Vagina (tissue), 2 donors: Measurements from ENCODE around the gene ZNF783. TPM values are rescaled to one million over a fixed set of nuclear protein-coding genes. Genes with fewer than 3 reads are reported as not detected.

ENCODE experiments used
- DNase-seq, 2 donors: peaks; one replicate each; pipeline ENCODE4 v3.0.0-alpha.2; 2017; ENCODE audit errors: extremely low spot score in 2 of 2
- H3K27ac ChIP-seq: fragments of 200-600 bp; sonication (generic); one replicate; pipeline ENCODE4 v1.5.1; 2019
- H3K27me3 ChIP-seq: fragments of 200-600 bp; sonication (generic); one replicate; pipeline ENCODE4 v1.5.1; 2019
- H3K36me3 ChIP-seq, 2 donors: fragments of 200-600 bp; sonication (generic); one replicate each; pipeline ENCODE4 v1.5.1; 2017 to 2019
- H3K4me1 ChIP-seq: fragments of 200-600 bp; sonication (generic); one replicate; pipeline ENCODE4 v1.5.1; 2019
- H3K4me3 ChIP-seq, 2 donors: fragments of 200-600 bp; sonication (generic); 1 replicate in 1 of 2; 2 replicates in 1 of 2; pipeline ENCODE4 v1.5.1; 2016 to 2019
- H3K9me3 ChIP-seq: fragments of 200-600 bp; sonication (generic); one replicate; pipeline ENCODE4 v1.5.1; 2019
- POLR2A ChIP-seq, 2 donors: fragments of 450-650 bp; IDR thresholded peaks; one replicate each; pipeline ENCODE4 v1.6.1; 2017; ENCODE audit warnings: antibody characterized with exemption in 2 of 2, mild to moderate bottlenecking in 2 of 2, moderate library complexity in 2 of 2
- POLR2AphosphoS5 ChIP-seq, 2 donors: sonication (generic); formaldehyde crosslinking; IDR thresholded peaks; one replicate each; pipeline ENCODE4 v1.9.0; 2017; ENCODE audit warnings: antibody characterized with exemption in 2 of 2, mild to moderate bottlenecking in 2 of 2, low read depth in 1 of 2; ENCODE audit not compliant: insufficient read depth in 1 of 2
- intact Hi-C: fragments of 100-400 bp; cut with DNase I; formaldehyde crosslinking; loops from one replicate; pipeline ENCODE4 v1.15.1; 2023
- total RNA-seq: library from RNA; depleted of rRNA; stranded (reverse); fragments of >200 nt; gene quantifications from one replicate; pipeline ENCODE4 v1.2.3, GENCODE V29; 2016
- TF ChIP-seq, protein P1 (sequence below), 3 experiments: fragments of 450-650 bp in 2 of 3; fragments of 200-600 bp in 1 of 3; sonication (generic) in 1 of 3; IDR thresholded peaks; one replicate each; pipeline ENCODE4 v1.5.1; 2017 to 2019; ENCODE audit warnings: antibody characterized with exemption in 3 of 3, mild to moderate bottlenecking in 2 of 3, moderate library complexity in 2 of 3

ZNF783 gene
- total RNA-seq, 1 donor from 2014 or later: 13.8 TPM

GRCh38 chr7:149284343-149284742 lies 22.3 kb downstream of the ZNF783 start:
- Histone ChIP-seq H3K4me1 (peaks cover 13% of the 10 kb centered on the region), H3K27ac (no peak overlapping the region), H3K27me3 (no peaks in the 10 kb centered on the region), H3K9me3 (no peaks in the 10 kb centered on the region), H3K36me3 (peaks cover 0 to 12% of the 10 kb centered on the region in 2 donors), H3K4me3 (peak overlapping the region in 1 of 2 donors; percentile 67)
- TF ChIP-seq, protein P1, sequence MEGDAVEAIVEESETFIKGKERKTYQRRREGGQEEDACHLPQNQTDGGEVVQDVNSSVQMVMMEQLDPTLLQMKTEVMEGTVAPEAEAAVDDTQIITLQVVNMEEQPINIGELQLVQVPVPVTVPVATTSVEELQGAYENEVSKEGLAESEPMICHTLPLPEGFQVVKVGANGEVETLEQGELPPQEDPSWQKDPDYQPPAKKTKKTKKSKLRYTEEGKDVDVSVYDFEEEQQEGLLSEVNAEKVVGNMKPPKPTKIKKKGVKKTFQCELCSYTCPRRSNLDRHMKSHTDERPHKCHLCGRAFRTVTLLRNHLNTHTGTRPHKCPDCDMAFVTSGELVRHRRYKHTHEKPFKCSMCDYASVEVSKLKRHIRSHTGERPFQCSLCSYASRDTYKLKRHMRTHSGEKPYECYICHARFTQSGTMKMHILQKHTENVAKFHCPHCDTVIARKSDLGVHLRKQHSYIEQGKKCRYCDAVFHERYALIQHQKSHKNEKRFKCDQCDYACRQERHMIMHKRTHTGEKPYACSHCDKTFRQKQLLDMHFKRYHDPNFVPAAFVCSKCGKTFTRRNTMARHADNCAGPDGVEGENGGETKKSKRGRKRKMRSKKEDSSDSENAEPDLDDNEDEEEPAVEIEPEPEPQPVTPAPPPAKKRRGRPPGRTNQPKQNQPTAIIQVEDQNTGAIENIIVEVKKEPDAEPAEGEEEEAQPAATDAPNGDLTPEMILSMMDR (IDR thresholded peaks at IDR 0.05): no peak
- TF ChIP-seq POLR2A (IDR thresholded peaks at IDR 0.05) (no peak), POLR2AphosphoS5 (IDR thresholded peaks at IDR 0.05; ENCODE audit: insufficient read depth in 1 of 2, low read depth in 1 of 2) (no peak)
- intact Hi-C loops: no loop called here
- DNase-seq: no peak

GRCh38 chr7:149284850-149285585 lies 23.0 kb downstream of the ZNF783 start:
- TF ChIP-seq POLR2AphosphoS5 (IDR thresholded peaks at IDR 0.05; ENCODE audit: insufficient read depth in 1 of 2, low read depth in 1 of 2): peak; percentile 14 to 56
- TF ChIP-seq, protein P1 (IDR thresholded peaks at IDR 0.05): no peak
- no peaks in the 10 kb centered on the region for H3K9me3 ChIP-seq
- DNase-seq: peak in 1 of 2 donors; percentile 92
- peaks cover 0 to 11% of the 10 kb centered on the region in 2 donors for H3K36me3 ChIP-seq
- H3K4me1 ChIP-seq: peaks cover 13% of the 10 kb centered on the region
- H3K27me3 ChIP-seq: no peaks in the 10 kb centered on the region
- H3K4me3 ChIP-seq: peak overlapping the region; percentile 67 to 78
- intact Hi-C loops: no loop called here
- H3K27ac ChIP-seq: no peak overlapping the region

DNA sequence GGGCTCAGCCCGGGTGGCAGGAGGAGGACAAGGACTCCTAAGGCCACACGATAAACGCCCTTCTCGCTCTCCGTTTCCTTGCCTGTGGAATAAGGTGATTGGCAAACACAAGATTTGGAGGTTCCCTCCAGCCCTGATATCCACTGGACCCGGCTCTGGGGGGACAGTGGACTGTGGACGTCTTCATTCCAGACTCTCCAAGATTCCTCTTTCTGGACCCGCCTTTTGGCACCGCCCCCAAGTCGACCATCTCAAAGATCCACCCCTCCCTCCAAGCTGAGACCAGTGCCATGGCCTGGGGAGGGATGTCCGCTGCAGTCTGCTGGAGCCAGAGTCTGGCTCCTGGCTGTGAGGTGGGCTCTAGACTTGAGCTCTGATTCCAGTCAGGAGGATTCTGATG lies 23.6 kb downstream of the ZNF783 start:
- Histone ChIP-seq H3K4me1 (peaks cover 13% of the 10 kb centered on the region), H3K9me3 (no peaks in the 10 kb centered on the region), H3K36me3 (peaks cover 0 to 10% of the 10 kb centered on the region in 2 donors), H3K27me3 (no peaks in the 10 kb centered on the region), H3K4me3 (peak overlapping the region; percentile 67 to 78), H3K27ac (no peak overlapping the region)
- TF ChIP-seq POLR2A (IDR thresholded peaks at IDR 0.05): no peak
- TF ChIP-seq POLR2AphosphoS5 (IDR thresholded peaks at IDR 0.05; ENCODE audit: insufficient read depth in 1 of 2, low read depth in 1 of 2): no peak
- TF ChIP-seq, protein P1 (IDR thresholded peaks at IDR 0.05): no peak
- intact Hi-C loops: no loop called here
- DNase-seq: no peak

GRCh38 chr7:149286811-149287400 lies 24.9 kb downstream of the ZNF783 start:
- intact Hi-C loops: no loop called here

More at GRCh38 chr7:149286811-149287400, 24.9 kb downstream of the ZNF783 start:
- Histone ChIP-seq H3K4me3 (no peak overlapping the region), H3K27ac (no peak overlapping the region), H3K9me3 (no peaks in the 10 kb centered on the region), H3K36me3 (peaks cover 0 to 3% of the 10 kb centered on the region in 2 donors), H3K27me3 (no peaks in the 10 kb centered on the region), H3K4me1 (peaks cover 13% of the 10 kb centered on the region)
- TF ChIP-seq POLR2AphosphoS5 (IDR thresholded peaks at IDR 0.05; ENCODE audit: insufficient read depth in 1 of 2, low read depth in 1 of 2) (no peak), POLR2A (IDR thresholded peaks at IDR 0.05) (no peak)
- TF ChIP-seq, protein P1 (IDR thresholded peaks at IDR 0.05): no peak
- no peak for DNase-seq
